ENCODE results near the gene CRYL1.

- TF ChIP-seq POLR2AphosphoS5 (IDR thresholded peaks at IDR 0.05) (no peak), EP300 (IDR thresholded peaks at IDR 0.05) (no peak), POLR2A (IDR thresholded peaks at IDR 0.05) (no peak), CTCF (IDR thresholded peaks at IDR 0.05) (no peak)
These were observed 149.8 kb downstream of the CRYL1 start for GRCh38 chr13:20375871-20376270.
